Neural cell (in vitro differentiated cells): ENCODE data around the gene SMIM44. TPM values are rescaled to one million over a fixed set of nuclear protein-coding genes. Genes with fewer than 3 reads are reported as not detected.
A peak's percentile ranks its signal among the peaks of the same experiment; 100 is the strongest.
"Not testable (repeated sequence)": the region's sequence is repeated elsewhere in the genome, so short reads cannot be mapped to it uniquely, and the experiment has no call there.

Experiments
- H2AFZ ChIP-seq: fragments of 200-600, 300-800 bp; sonication (generic), shearing (Covaris generic); 2 replicates; pipeline ENCODE4 v1.6.0; 2014; ENCODE audit warnings: low read depth, mild to moderate bottlenecking, antibody characterized with exemption, low read length, moderate library complexity
- H3F3A ChIP-seq: fragments of 200-600 bp; shearing (Covaris generic); 2 replicates; pipeline ENCODE4 v1.6.1; 2016; ENCODE audit warnings: mild to moderate bottlenecking, moderate library complexity, mixed read lengths, antibody characterized with exemption, low read length; ENCODE audit not compliant: insufficient read depth, poor library complexity, severe bottlenecking
- H3K27ac ChIP-seq: fragments of 200-600, 300-800 bp; sonication (generic), shearing (Covaris generic); 2 replicates; pipeline ENCODE4 v1.5.1; 2014; ENCODE audit warnings: mild to moderate bottlenecking, low read length, moderate library complexity
- H3K27me3 ChIP-seq: fragments of 300-800, 200-600 bp; sonication (generic), shearing (Covaris generic); 2 replicates; pipeline ENCODE4 v1.6.0; 2014; ENCODE audit warnings: mild to moderate bottlenecking, low read depth, low read length, moderate library complexity; ENCODE audit not compliant: insufficient read depth
- H3K36me3 ChIP-seq: fragments of 300-800, 200-600 bp; sonication (generic), shearing (Covaris generic); 2 replicates; pipeline ENCODE4 v1.5.1; 2014; ENCODE audit warnings: mild to moderate bottlenecking, antibody characterized with exemption, low read length, moderate library complexity; ENCODE audit not compliant: insufficient read depth
- H3K4me2 ChIP-seq: fragments of 300-800, 200-600 bp; sonication (generic), shearing (Covaris generic); 2 replicates; pipeline ENCODE4 v1.6.0; 2014; ENCODE audit warnings: mild to moderate bottlenecking, low read length
- H3K4me3 ChIP-seq: fragments of 300-800, 200-600 bp; sonication (generic), shearing (Covaris generic); 2 replicates; pipeline ENCODE4 v1.5.1; 2014; ENCODE audit warnings: mild to moderate bottlenecking, low read length, moderate library complexity
- H3K79me2 ChIP-seq: fragments of 200-600 bp; shearing (Covaris generic); replicated peaks from 2 replicates; pipeline ENCODE4 v1.6.0; 2014; ENCODE audit warnings: mild to moderate bottlenecking, low read length, moderate library complexity; ENCODE audit not compliant: insufficient read depth
- H3K9ac ChIP-seq: fragments of 300-800, 200-600 bp; sonication (generic), shearing (Covaris generic); 2 replicates; pipeline ENCODE4 v1.6.1; 2016; ENCODE audit warnings: mild to moderate bottlenecking, low read length, mixed read lengths
- H3K9me2 ChIP-seq: fragments of 200-600 bp; shearing (Covaris generic); 2 replicates; pipeline ENCODE4 v1.6.1; 2016; ENCODE audit warnings: mild to moderate bottlenecking, low read length, mixed read lengths; ENCODE audit not compliant: insufficient read depth
- H3K9me3 ChIP-seq: fragments of 200-600, 300-800 bp; sonication (generic), shearing (Covaris generic); 2 replicates; pipeline ENCODE4 v1.6.1; 2016; ENCODE audit warnings: mild to moderate bottlenecking, mixed run types, low read length, moderate library complexity, mixed read lengths
- H4K20me1 ChIP-seq: fragments of 200-600 bp; shearing (Covaris generic); 2 replicates; pipeline ENCODE4 v1.6.1; 2016; ENCODE audit warnings: mild to moderate bottlenecking, mixed run types; ENCODE audit not compliant: insufficient read depth
- EP300 ChIP-seq: fragments of 450-650 bp; conservative IDR thresholded peaks from 2 replicates; pipeline ENCODE4 v1.6.1; 2014; ENCODE audit warnings: antibody characterized with exemption, mild to moderate bottlenecking, moderate library complexity; ENCODE audit not compliant: poor library complexity, severe bottlenecking
- EZH2 ChIP-seq: fragments of 200-600, 300-800 bp; shearing (Covaris generic), sonication (generic); IDR thresholded peaks from 2 replicates; pipeline ENCODE4 v1.6.1; 2014; ENCODE audit warnings: antibody characterized with exemption, low read length, borderline replicate concordance, mild to moderate bottlenecking; ENCODE audit not compliant: insufficient read depth, poor library complexity, severe bottlenecking
- MXI1 ChIP-seq: fragments of 450-650 bp; conservative IDR thresholded peaks from 2 replicates; pipeline ENCODE4 v1.6.1; 2014; ENCODE audit warnings: antibody characterized with exemption, mild to moderate bottlenecking; ENCODE audit not compliant: poor library complexity, severe bottlenecking
- POLR2AphosphoS5 ChIP-seq: IDR thresholded peaks from 2 replicates; pipeline ENCODE4 v1.6.1; 2012
- RAD21 ChIP-seq: fragments of 450-650 bp; conservative IDR thresholded peaks from 2 replicates; pipeline ENCODE4 v1.6.1; 2014; ENCODE audit warnings: antibody characterized with exemption, mild to moderate bottlenecking, moderate library complexity
- SMC3 ChIP-seq: fragments of 450-650 bp; conservative IDR thresholded peaks from 2 replicates; pipeline ENCODE4 v1.6.1; 2014; ENCODE audit warnings: antibody characterized with exemption, mild to moderate bottlenecking, moderate library complexity; ENCODE audit not compliant: poor library complexity
- TAF1 ChIP-seq: IDR thresholded peaks from 2 replicates; pipeline ENCODE4 v1.6.1; 2012; ENCODE audit warnings: low read depth
- polyA plus RNA-seq: library from polyadenylated mRNA; depleted of rRNA; stranded (reverse); fragments of >200 nt; gene quantifications from 2 replicates; pipeline ENCODE4 v1.2.3, GENCODE V29; 2014
- TF ChIP-seq, protein P1 (sequence below): fragments of 450-650 bp; IDR thresholded peaks from 2 replicates; pipeline ENCODE4 v1.5.1; 2014; ENCODE audit warnings: antibody characterized with exemption, mild to moderate bottlenecking, moderate library complexity; ENCODE audit not compliant: poor library complexity, severe bottlenecking
- TF ChIP-seq, protein P2 (sequence below): IDR thresholded peaks from 2 replicates; pipeline ENCODE4 v1.6.1; 2012; ENCODE audit warnings: borderline replicate concordance

SMIM44 gene
- polyA plus RNA-seq, 1 donor from 2014 or later: not detected

DNA sequence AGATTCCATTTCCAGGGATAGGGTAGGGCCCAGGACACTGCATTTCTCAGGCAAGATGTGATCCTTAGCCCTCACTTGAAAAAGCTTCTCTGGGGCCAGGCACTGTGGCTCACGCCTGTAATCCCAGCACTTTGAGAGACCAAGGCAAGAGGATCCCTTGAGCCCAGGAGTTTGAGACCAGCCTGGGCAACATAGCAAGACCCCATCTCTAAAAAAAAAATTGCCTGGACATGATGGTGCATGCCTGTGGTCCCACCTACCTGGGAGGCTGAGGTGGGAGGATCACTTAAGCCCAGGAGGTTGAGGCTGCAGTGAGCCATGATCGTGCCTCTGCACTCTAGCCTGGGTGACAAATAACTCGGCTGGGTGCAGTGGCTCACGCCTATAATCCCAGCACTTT lies 36.6 kb downstream of the SMIM44 start:
- not testable (repeated sequence) for H3K9me2 ChIP-seq

DNA sequence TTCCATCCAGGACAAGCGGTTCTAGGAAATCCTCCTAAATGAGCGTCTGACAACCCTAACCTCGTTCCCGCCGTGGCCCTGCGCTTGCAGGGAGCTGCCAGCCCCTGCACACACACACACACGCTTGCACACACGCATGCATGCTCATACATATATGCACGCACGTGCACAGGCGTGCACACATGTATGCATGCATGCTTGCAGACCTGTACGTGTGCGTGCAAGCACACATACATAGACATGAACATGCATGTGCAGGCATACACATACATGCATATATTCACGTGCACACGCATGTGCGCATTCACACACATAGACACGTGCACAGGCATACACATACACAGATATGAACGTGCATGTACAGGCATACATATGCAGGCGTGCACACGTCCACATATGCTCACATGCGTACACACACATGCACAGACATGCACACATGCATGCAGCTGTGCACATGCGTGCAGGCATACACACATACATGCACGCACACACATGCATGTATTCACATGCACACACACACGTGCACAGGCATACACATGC lies 38.5 kb downstream of the SMIM44 start:
- peak overlapping the region; percentile 24 for H3K27ac ChIP-seq
- H4K20me1 ChIP-seq: no peaks in the 10 kb centered on the region
- no peaks in the 10 kb centered on the region for H3F3A ChIP-seq
- TF ChIP-seq MXI1: peak; percentile 11
- TF ChIP-seq POLR2AphosphoS5: peak; percentile 7
- no peak for TF ChIP-seq TAF1
- TF ChIP-seq SMC3: no peak
- no peak for TF ChIP-seq EZH2
- TF ChIP-seq RAD21: no peak
- TF ChIP-seq, protein P1, sequence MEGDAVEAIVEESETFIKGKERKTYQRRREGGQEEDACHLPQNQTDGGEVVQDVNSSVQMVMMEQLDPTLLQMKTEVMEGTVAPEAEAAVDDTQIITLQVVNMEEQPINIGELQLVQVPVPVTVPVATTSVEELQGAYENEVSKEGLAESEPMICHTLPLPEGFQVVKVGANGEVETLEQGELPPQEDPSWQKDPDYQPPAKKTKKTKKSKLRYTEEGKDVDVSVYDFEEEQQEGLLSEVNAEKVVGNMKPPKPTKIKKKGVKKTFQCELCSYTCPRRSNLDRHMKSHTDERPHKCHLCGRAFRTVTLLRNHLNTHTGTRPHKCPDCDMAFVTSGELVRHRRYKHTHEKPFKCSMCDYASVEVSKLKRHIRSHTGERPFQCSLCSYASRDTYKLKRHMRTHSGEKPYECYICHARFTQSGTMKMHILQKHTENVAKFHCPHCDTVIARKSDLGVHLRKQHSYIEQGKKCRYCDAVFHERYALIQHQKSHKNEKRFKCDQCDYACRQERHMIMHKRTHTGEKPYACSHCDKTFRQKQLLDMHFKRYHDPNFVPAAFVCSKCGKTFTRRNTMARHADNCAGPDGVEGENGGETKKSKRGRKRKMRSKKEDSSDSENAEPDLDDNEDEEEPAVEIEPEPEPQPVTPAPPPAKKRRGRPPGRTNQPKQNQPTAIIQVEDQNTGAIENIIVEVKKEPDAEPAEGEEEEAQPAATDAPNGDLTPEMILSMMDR: no peak
- no peak for TF ChIP-seq EP300
- TF ChIP-seq, protein P2, sequence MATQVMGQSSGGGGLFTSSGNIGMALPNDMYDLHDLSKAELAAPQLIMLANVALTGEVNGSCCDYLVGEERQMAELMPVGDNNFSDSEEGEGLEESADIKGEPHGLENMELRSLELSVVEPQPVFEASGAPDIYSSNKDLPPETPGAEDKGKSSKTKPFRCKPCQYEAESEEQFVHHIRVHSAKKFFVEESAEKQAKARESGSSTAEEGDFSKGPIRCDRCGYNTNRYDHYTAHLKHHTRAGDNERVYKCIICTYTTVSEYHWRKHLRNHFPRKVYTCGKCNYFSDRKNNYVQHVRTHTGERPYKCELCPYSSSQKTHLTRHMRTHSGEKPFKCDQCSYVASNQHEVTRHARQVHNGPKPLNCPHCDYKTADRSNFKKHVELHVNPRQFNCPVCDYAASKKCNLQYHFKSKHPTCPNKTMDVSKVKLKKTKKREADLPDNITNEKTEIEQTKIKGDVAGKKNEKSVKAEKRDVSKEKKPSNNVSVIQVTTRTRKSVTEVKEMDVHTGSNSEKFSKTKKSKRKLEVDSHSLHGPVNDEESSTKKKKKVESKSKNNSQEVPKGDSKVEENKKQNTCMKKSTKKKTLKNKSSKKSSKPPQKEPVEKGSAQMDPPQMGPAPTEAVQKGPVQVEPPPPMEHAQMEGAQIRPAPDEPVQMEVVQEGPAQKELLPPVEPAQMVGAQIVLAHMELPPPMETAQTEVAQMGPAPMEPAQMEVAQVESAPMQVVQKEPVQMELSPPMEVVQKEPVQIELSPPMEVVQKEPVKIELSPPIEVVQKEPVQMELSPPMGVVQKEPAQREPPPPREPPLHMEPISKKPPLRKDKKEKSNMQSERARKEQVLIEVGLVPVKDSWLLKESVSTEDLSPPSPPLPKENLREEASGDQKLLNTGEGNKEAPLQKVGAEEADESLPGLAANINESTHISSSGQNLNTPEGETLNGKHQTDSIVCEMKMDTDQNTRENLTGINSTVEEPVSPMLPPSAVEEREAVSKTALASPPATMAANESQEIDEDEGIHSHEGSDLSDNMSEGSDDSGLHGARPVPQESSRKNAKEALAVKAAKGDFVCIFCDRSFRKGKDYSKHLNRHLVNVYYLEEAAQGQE: no peak
- H3K4me3 ChIP-seq: peak overlapping the region; percentile 47
- no peak overlapping the region for H3K4me2 ChIP-seq
- no peaks in the 10 kb centered on the region for H3K9me3 ChIP-seq
- H3K9ac ChIP-seq: peak overlapping the region; percentile 62
- H2AFZ ChIP-seq: peak overlapping the region; percentile 45
- no peaks in the 10 kb centered on the region for H3K9me2 ChIP-seq
- H3K79me2 ChIP-seq: no peaks in the 10 kb centered on the region
- H3K27me3 ChIP-seq: no peaks in the 10 kb centered on the region
- no peaks in the 10 kb centered on the region for H3K36me3 ChIP-seq

More for the DNA sequence above, 36.6 kb downstream of the SMIM44 start:
- H4K20me1 ChIP-seq, H3K27ac ChIP-seq, H3K9me3 ChIP-seq, H3K36me3 ChIP-seq, H3K4me3 ChIP-seq, H3K4me2 ChIP-seq, H3K9ac ChIP-seq, H3F3A ChIP-seq, H3K27me3 ChIP-seq, H3K79me2 ChIP-seq, H2AFZ ChIP-seq: not testable (repeated sequence)
